ENCODE measurements around the gene TACR2.

- TF ChIP-seq POLR2AphosphoS5 (IDR thresholded peaks at IDR 0.05; ENCODE audit: insufficient read depth, low read depth, low read length) (no peak), CTCF (IDR thresholded peaks at IDR 0.05; ENCODE audit: extremely low read depth in 1 of 2, insufficient read depth in 1 of 2, low read depth in 1 of 2, low read length in 2 of 2) (no peak), POLR2A (IDR thresholded peaks at IDR 0.05; ENCODE audit: low read depth, low read length) (no peak), EZH2 (IDR thresholded peaks at IDR 0.05; ENCODE audit: borderline replicate concordance, low read depth, low read length, severe bottlenecking) (no peak), GATA2 (IDR thresholded peaks at IDR 0.05; ENCODE audit: insufficient read depth, insufficient read length, low read depth, low read length) (no peak), JUN (IDR thresholded peaks at IDR 0.05; ENCODE audit: borderline replicate concordance, insufficient read depth, insufficient read length, low read depth) (no peak)
These were observed 47.2 kb upstream of the TACR2 start for GRCh38 chr10:69463886-69464285.

Data from endothelial cell of umbilical vein (primary cell).